T1000 (cell line): ENCODE measurements around the gene MYH11.
"Not testable (repeated sequence)": the region's sequence is repeated elsewhere in the genome, so short reads cannot be mapped to it uniquely, and the experiment has no call there.

Experiments used
- DNase-seq: peaks from one replicate; lab custom pipeline; 2025; ENCODE audit warnings: mixed read lengths; lab: John Stamatoyannopoulos, UW

Gene MYH11

GRCh38 chr16:15749985-15750384 is 106.8 kb downstream of the MYH11 start:
- no peak for DNase-seq

GRCh38 chr16:15749371-15749770 is 107.5 kb downstream of the MYH11 start:
- no peak for DNase-seq

GRCh38 chr16:15748654-15749053 is 108.2 kb downstream of the MYH11 start:
- no peak for DNase-seq

GRCh38 chr16:15747937-15748336 is 108.9 kb downstream of the MYH11 start:
- no peak for DNase-seq

GRCh38 chr16:15746332-15746731 is 110.5 kb downstream of the MYH11 start:
- no peak for DNase-seq

GRCh38 chr16:15743657-15744056 is 113.2 kb downstream of the MYH11 start:
- no peak for DNase-seq

GRCh38 chr16:15742716-15743115 is 114.1 kb downstream of the MYH11 start:
- DNase-seq: no peak

GRCh38 chr16:15741207-15741871 is 115.5 kb downstream of the MYH11 start:
- DNase-seq: no peak

GRCh38 chr16:15739950-15740349 is 116.9 kb downstream of the MYH11 start:
- no peak for DNase-seq

- DNase-seq: no peak
Measured at GRCh38 chr16:15739464-15739863, 117.4 kb downstream of the MYH11 start.

- no peak for DNase-seq
Measured at GRCh38 chr16:15737140-15737644, 119.6 kb downstream of the MYH11 start.

- no peak for DNase-seq
Measured at GRCh38 chr16:15736529-15736928, 120.3 kb downstream of the MYH11 start.

GRCh38 chr16:15735610-15736009 is 121.2 kb downstream of the MYH11 start:
- no peak for DNase-seq

GRCh38 chr16:15732416-15732815 is 124.4 kb downstream of the MYH11 start:
- no peak for DNase-seq

GRCh38 chr16:15729152-15729551 is 127.7 kb downstream of the MYH11 start:
- no peak for DNase-seq

- not testable (repeated sequence) for DNase-seq
Measured at GRCh38 chr16:15727697-15728096, 129.1 kb downstream of the MYH11 start.

- no peak for DNase-seq
Measured at GRCh38 chr16:15726715-15727114, 130.1 kb downstream of the MYH11 start.

GRCh38 chr16:15725641-15726240 is 131.1 kb downstream of the MYH11 start:
- no peak for DNase-seq

GRCh38 chr16:15723808-15724207 is 133.0 kb downstream of the MYH11 start:
- DNase-seq: no peak

- DNase-seq: no peak
Measured at GRCh38 chr16:15721018-15721417, 135.8 kb downstream of the MYH11 start.

- DNase-seq: no peak
Measured at GRCh38 chr16:15716694-15717447, 140.0 kb downstream of the MYH11 start.

GRCh38 chr16:15715221-15715620 is 141.6 kb downstream of the MYH11 start:
- DNase-seq: no peak
